ENCODE data around the gene ARHGAP32. TPM values are rescaled to one million over a fixed set of nuclear protein-coding genes. Genes with fewer than 3 reads are reported as not detected.

The ARHGAP32 gene
- total RNA-seq, 6 donors from 2014 or later = 19.9 to 51.3 (median 29.5) TPM

DNA sequence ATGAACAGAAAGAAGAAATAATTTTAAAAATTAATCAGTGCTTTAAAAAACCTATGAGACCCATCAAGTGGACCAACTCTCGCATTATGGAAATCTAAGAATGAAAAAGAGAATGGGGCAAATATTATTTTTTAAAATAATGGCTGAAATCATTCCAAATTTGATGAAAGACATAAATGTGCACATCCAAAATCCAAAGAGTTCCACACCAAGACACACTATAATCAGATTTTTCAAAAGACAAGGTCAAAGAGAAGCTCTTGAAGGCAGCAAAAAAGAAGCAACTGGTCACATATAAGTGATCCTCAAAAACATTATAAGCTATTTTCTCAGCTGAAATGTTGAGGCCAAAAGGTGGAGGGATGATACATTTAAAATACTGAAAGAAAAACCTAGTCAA, 85.3 kb downstream of the ARHGAP32 start:
- H3K4me3 ChIP-seq = no peak overlapping the region
- WGBS, 2 donors = 98 to 100% methylated on average over 1 of the region's 1 CpG
- H3K4me1 ChIP-seq = no peaks in the 10 kb centered on the region
- H3K27ac ChIP-seq = no peak overlapping the region
- no peaks in the 10 kb centered on the region for H3K9me3 ChIP-seq
- ATAC-seq (ENCODE audit: low FRiP score in 2 of 2) = no peak
- no peaks in the 10 kb centered on the region for H3K36me3 ChIP-seq
- TF ChIP-seq POLR2A (IDR thresholded peaks at IDR 0.05) (no peak), EP300 (IDR thresholded peaks at IDR 0.05) (no peak), POLR2AphosphoS5 (IDR thresholded peaks at IDR 0.05) (no peak)
- TF ChIP-seq, protein P1, sequence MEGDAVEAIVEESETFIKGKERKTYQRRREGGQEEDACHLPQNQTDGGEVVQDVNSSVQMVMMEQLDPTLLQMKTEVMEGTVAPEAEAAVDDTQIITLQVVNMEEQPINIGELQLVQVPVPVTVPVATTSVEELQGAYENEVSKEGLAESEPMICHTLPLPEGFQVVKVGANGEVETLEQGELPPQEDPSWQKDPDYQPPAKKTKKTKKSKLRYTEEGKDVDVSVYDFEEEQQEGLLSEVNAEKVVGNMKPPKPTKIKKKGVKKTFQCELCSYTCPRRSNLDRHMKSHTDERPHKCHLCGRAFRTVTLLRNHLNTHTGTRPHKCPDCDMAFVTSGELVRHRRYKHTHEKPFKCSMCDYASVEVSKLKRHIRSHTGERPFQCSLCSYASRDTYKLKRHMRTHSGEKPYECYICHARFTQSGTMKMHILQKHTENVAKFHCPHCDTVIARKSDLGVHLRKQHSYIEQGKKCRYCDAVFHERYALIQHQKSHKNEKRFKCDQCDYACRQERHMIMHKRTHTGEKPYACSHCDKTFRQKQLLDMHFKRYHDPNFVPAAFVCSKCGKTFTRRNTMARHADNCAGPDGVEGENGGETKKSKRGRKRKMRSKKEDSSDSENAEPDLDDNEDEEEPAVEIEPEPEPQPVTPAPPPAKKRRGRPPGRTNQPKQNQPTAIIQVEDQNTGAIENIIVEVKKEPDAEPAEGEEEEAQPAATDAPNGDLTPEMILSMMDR (IDR thresholded peaks at IDR 0.05) = no peak
- DNase-seq = no peak
- no peaks in the 10 kb centered on the region for H3K27me3 ChIP-seq

DNA sequence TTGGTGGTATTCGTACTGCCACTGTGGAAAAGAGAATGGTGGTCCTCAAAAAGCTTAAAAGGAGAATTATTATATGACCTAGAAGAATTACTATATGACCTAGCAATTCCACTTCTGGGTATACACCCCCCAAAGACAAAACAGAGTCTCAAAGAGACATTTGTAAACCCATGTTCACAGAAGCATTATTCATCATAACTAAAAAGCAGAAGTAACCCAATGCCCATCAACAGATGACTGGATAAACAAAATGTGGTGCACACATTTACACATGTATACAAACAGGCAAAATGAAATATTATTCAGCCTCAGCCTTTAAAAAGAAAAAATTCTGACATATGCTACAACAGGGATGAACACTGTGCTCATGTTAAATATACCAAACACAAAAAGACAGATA, 89.4 kb downstream of the ARHGAP32 start:
- Histone ChIP-seq H3K27me3 (no peaks in the 10 kb centered on the region), H3K4me1 (no peaks in the 10 kb centered on the region), H3K36me3 (no peaks in the 10 kb centered on the region), H3K4me3 (no peak overlapping the region), H3K27ac (no peak overlapping the region), H3K9me3 (peaks cover 0 to 6% (median 2%) of the 10 kb centered on the region in 4 donors)
- TF ChIP-seq EP300 (IDR thresholded peaks at IDR 0.05) (no peak), POLR2AphosphoS5 (IDR thresholded peaks at IDR 0.05) (no peak), POLR2A (IDR thresholded peaks at IDR 0.05) (no peak)
- 84 to 96% methylated on average over 1 of the region's 1 CpG for WGBS, 2 donors
- DNase-seq = no peak
- ATAC-seq (ENCODE audit: low FRiP score in 2 of 2) = no peak

DNA sequence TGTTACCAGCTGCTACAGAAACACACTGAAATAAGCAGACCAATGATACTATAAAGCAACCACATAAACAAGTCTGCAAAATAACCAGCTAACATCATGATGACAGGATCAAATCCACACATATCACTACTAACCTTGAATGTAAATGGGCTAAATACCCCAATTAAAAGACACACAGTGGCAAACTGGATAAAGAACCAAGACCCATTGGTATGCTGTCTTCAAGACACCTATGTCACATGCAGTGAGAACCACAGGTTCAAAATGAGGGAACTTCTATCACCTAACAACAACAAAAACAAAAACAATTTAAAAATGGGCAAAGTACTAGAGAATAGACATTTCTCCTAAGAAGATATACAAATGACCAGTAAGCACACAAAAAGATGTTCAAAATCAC, 89.9 kb downstream of the ARHGAP32 start:
- H3K9me3 ChIP-seq = peaks cover 0 to 8% (median 3%) of the 10 kb centered on the region in 4 donors
- ATAC-seq (ENCODE audit: low FRiP score in 2 of 2) = no peak
- TF ChIP-seq, protein P1 (IDR thresholded peaks at IDR 0.05) = no peak
- no peak for TF ChIP-seq EP300 (IDR thresholded peaks at IDR 0.05)
- TF ChIP-seq POLR2AphosphoS5 (IDR thresholded peaks at IDR 0.05) = no peak
- no peak for TF ChIP-seq POLR2A (IDR thresholded peaks at IDR 0.05)

DNA sequence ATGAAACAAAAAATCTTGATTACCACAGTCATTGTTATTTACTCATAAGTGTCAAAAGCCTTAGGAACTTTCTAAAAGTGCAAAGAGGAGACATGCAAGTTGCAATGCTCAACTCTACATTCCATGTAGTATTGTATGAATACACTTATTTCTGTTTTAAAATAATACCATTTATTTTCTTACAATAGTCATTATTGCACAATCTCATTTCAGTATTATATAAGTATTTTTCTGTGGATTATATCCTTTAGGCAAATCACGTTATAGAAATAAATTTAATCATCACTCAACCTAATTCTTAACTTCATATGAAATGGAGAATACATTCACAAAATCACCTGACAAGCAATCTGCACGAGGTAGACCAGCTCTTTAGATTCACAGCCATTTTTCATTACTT, 98.8 kb downstream of the ARHGAP32 start:
- no peak for TF ChIP-seq POLR2A (IDR thresholded peaks at IDR 0.05)
- TF ChIP-seq, protein P1 (IDR thresholded peaks at IDR 0.05) = no peak
- no peak for TF ChIP-seq POLR2AphosphoS5 (IDR thresholded peaks at IDR 0.05)
- no peak overlapping the region for H3K27ac ChIP-seq
- H3K27me3 ChIP-seq = no peaks in the 10 kb centered on the region
- H3K36me3 ChIP-seq = peaks cover 0 to 2% (median 0%) of the 10 kb centered on the region in 4 donors
- 83 to 93% methylated on average over 2 of the region's 2 CpGs for WGBS, 2 donors
- no peak overlapping the region for H3K4me3 ChIP-seq
- no peak for DNase-seq
- no peaks in the 10 kb centered on the region for H3K4me1 ChIP-seq
- no peak for ATAC-seq (ENCODE audit: low FRiP score in 2 of 2)
- peaks cover 0 to 7% (median 3%) of the 10 kb centered on the region in 4 donors for H3K9me3 ChIP-seq

More for the DNA sequence above, 89.9 kb downstream of the ARHGAP32 start:
- no peaks in the 10 kb centered on the region for H3K36me3 ChIP-seq
- H3K4me3 ChIP-seq = no peak overlapping the region
- no peaks in the 10 kb centered on the region for H3K4me1 ChIP-seq
- H3K27ac ChIP-seq = no peak overlapping the region
- H3K27me3 ChIP-seq = no peaks in the 10 kb centered on the region
- DNase-seq = no peak

DNA sequence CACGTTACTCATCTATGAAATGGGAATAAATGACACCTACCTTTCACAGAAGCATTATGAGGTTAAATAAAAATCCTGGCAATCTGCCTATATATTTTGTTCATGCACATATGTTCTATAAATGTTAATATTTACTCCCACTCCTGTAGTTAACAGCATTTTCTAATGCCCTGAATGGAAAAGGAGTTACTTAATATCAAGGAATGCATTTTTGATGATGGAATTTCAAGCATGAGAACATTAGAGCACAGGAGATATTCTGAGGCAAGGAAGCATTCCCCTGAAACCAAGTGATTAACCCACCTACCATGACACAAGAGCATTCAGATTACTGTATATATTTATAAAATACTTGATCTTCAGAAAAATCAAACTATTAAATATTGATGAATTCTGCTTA, 102.1 kb downstream of the ARHGAP32 start:
- Histone ChIP-seq H3K9me3 (peaks cover 0 to under 1% (median 0%) of the 10 kb centered on the region in 4 donors), H3K4me3 (no peak overlapping the region), H3K27me3 (no peaks in the 10 kb centered on the region), H3K4me1 (no peaks in the 10 kb centered on the region), H3K27ac (no peak overlapping the region), H3K36me3 (peaks cover 0 to 2% (median 0%) of the 10 kb centered on the region in 4 donors)
- no peak for DNase-seq
- no peak for TF ChIP-seq POLR2A (IDR thresholded peaks at IDR 0.05)
- no peak for TF ChIP-seq POLR2AphosphoS5 (IDR thresholded peaks at IDR 0.05)
- TF ChIP-seq, protein P1 (IDR thresholded peaks at IDR 0.05) = no peak
- no peak for TF ChIP-seq EP300 (IDR thresholded peaks at IDR 0.05)
- no peak for ATAC-seq (ENCODE audit: low FRiP score in 2 of 2)
- 89 to 98% methylated on average over 1 of the region's 1 CpG for WGBS, 2 donors

All from upper lobe of left lung (tissue), 6 donors.